ENCODE results near the gene ST8SIA6. TPM values are rescaled to one million over a fixed set of nuclear protein-coding genes. Genes with fewer than 3 reads are reported as not detected.

Gene ST8SIA6
- total RNA-seq, 1 experiment from 2014 or later: 0.39 TPM

GRCh38 chr10:17473228-17473950, 19.0 kb upstream of the ST8SIA6 start:
- H3K36me3 ChIP-seq: no peaks in the 10 kb centered on the region
- no peaks in the 10 kb centered on the region for H3K4me1 ChIP-seq (replicated peaks)
- H3K9me3 ChIP-seq (replicated peaks): no peaks in the 10 kb centered on the region
- H3K4me3 ChIP-seq: no peak overlapping the region
- H3K27me3 ChIP-seq (replicated peaks): no peaks in the 10 kb centered on the region
- no peak overlapping the region for H3K27ac ChIP-seq
- no peak for DNase-seq (ENCODE audit: low read depth in 1 of 2, low spot score in 2 of 2)

- Histone ChIP-seq H3K27ac (no peak overlapping the region), H3K4me3 (no peak overlapping the region), H3K36me3 (no peaks in the 10 kb centered on the region), H3K9me3 (replicated peaks) (no peaks in the 10 kb centered on the region), H3K27me3 (replicated peaks) (no peaks in the 10 kb centered on the region), H3K4me1 (replicated peaks) (no peaks in the 10 kb centered on the region)
- no peak for DNase-seq (ENCODE audit: low read depth in 1 of 2, low spot score in 2 of 2)
These were observed 18.3 kb upstream of the ST8SIA6 start for GRCh38 chr10:17472481-17473227.

GRCh38 chr10:17470246-17470645, 15.9 kb upstream of the ST8SIA6 start:
- Histone ChIP-seq H3K27me3 (replicated peaks) (no peaks in the 10 kb centered on the region), H3K4me1 (replicated peaks) (no peaks in the 10 kb centered on the region), H3K4me3 (no peak overlapping the region), H3K36me3 (no peaks in the 10 kb centered on the region), H3K9me3 (replicated peaks) (no peaks in the 10 kb centered on the region), H3K27ac (no peak overlapping the region)
- DNase-seq (ENCODE audit: low read depth in 1 of 2, low spot score in 2 of 2): no peak

- H3K27ac ChIP-seq: no peak overlapping the region
- no peak overlapping the region for H3K4me3 ChIP-seq
- DNase-seq (ENCODE audit: low read depth in 1 of 2, low spot score in 2 of 2): no peak
- no peaks in the 10 kb centered on the region for H3K9me3 ChIP-seq (replicated peaks)
- no peaks in the 10 kb centered on the region for H3K27me3 ChIP-seq (replicated peaks)
- H3K36me3 ChIP-seq: no peaks in the 10 kb centered on the region
- H3K4me1 ChIP-seq (replicated peaks): no peaks in the 10 kb centered on the region
These were observed 11.1 kb upstream of the ST8SIA6 start for GRCh38 chr10:17465328-17466125.

- H3K9me3 ChIP-seq (replicated peaks): no peaks in the 10 kb centered on the region
- H3K4me1 ChIP-seq (replicated peaks): no peaks in the 10 kb centered on the region
- no peak overlapping the region for H3K4me3 ChIP-seq
- no peaks in the 10 kb centered on the region for H3K27me3 ChIP-seq (replicated peaks)
- no peaks in the 10 kb centered on the region for H3K36me3 ChIP-seq
- DNase-seq (ENCODE audit: low read depth in 1 of 2, low spot score in 2 of 2): no peak
- no peak overlapping the region for H3K27ac ChIP-seq
These were observed 10.2 kb upstream of the ST8SIA6 start for GRCh38 chr10:17464545-17464944.

- no peak overlapping the region for H3K4me3 ChIP-seq
- H3K4me1 ChIP-seq (replicated peaks): no peaks in the 10 kb centered on the region
- H3K27me3 ChIP-seq (replicated peaks): no peaks in the 10 kb centered on the region
- H3K9me3 ChIP-seq (replicated peaks): no peaks in the 10 kb centered on the region; the same call in 1 of the 2 replicates
- no peaks in the 10 kb centered on the region for H3K36me3 ChIP-seq
- H3K27ac ChIP-seq: no peak overlapping the region
- no peak for DNase-seq (ENCODE audit: low read depth in 1 of 2, low spot score in 2 of 2)
These were observed 6.4 kb upstream of the ST8SIA6 start for GRCh38 chr10:17460756-17461155.

- no peak overlapping the region for H3K27ac ChIP-seq
- no peaks in the 10 kb centered on the region; the same call in 1 of the 2 replicates for H3K9me3 ChIP-seq (replicated peaks)
- no peaks in the 10 kb centered on the region for H3K36me3 ChIP-seq
- no peak for DNase-seq (ENCODE audit: low read depth in 1 of 2, low spot score in 2 of 2)
- peaks cover 17% of the 10 kb centered on the region for H3K4me1 ChIP-seq (replicated peaks)
- no peak overlapping the region for H3K4me3 ChIP-seq
- H3K27me3 ChIP-seq (replicated peaks): peaks cover 14% of the 10 kb centered on the region
These were observed 2.7 kb upstream of the ST8SIA6 start for GRCh38 chr10:17457083-17457482.

GRCh38 chr10:17456032-17456548, 1.7 kb upstream of the ST8SIA6 start:
- peaks cover 20% of the 10 kb centered on the region for H3K27me3 ChIP-seq (replicated peaks)
- no peak overlapping the region for H3K27ac ChIP-seq
- H3K9me3 ChIP-seq (replicated peaks): no peaks in the 10 kb centered on the region; the same call in 1 of the 2 replicates
- DNase-seq (ENCODE audit: low read depth in 1 of 2, low spot score in 2 of 2): no peak
- H3K4me3 ChIP-seq: no peak overlapping the region
- peaks cover 17% of the 10 kb centered on the region for H3K4me1 ChIP-seq (replicated peaks)
- no peaks in the 10 kb centered on the region for H3K36me3 ChIP-seq

- Histone ChIP-seq H3K9me3 (replicated peaks) (no peaks in the 10 kb centered on the region; the same call in 1 of the 2 replicates), H3K27ac (no peak overlapping the region), H3K36me3 (no peaks in the 10 kb centered on the region), H3K27me3 (replicated peaks) (peaks cover 20% of the 10 kb centered on the region), H3K4me1 (replicated peaks) (peaks cover 17% of the 10 kb centered on the region), H3K4me3 (no peak overlapping the region)
- no peak for DNase-seq (ENCODE audit: low read depth in 1 of 2, low spot score in 2 of 2)
These were observed 673 bp upstream of the ST8SIA6 start for GRCh38 chr10:17455015-17455520.

- DNase-seq (ENCODE audit: low read depth in 1 of 2, low spot score in 2 of 2): peak in 1 of 2 experiments; percentile 41
- Histone ChIP-seq H3K4me1 (replicated peaks) (peaks cover 17% of the 10 kb centered on the region), H3K27me3 (replicated peaks) (peaks cover 20% of the 10 kb centered on the region), H3K36me3 (no peaks in the 10 kb centered on the region), H3K27ac (no peak overlapping the region), H3K9me3 (replicated peaks) (peaks cover 7% of the 10 kb centered on the region; the same call in 1 of the 2 replicates), H3K4me3 (peak overlapping the region; percentile 52)
These were observed 863 bp downstream of the ST8SIA6 start for GRCh38 chr10:17453373-17454091.

GRCh38 chr10:17453035-17453372, 1.4 kb downstream of the ST8SIA6 start:
- H3K9me3 ChIP-seq (replicated peaks): peaks cover 11% of the 10 kb centered on the region
- peak overlapping the region; percentile 52; the same call in 1 of the 2 replicates for H3K4me3 ChIP-seq
- DNase-seq (ENCODE audit: low read depth in 1 of 2, low spot score in 2 of 2): no peak
- peaks cover 20% of the 10 kb centered on the region for H3K27me3 ChIP-seq (replicated peaks)
- no peak overlapping the region for H3K27ac ChIP-seq
- no peaks in the 10 kb centered on the region for H3K36me3 ChIP-seq
- H3K4me1 ChIP-seq (replicated peaks): peaks cover 17% of the 10 kb centered on the region

- Histone ChIP-seq H3K9me3 (replicated peaks) (peaks cover 11% of the 10 kb centered on the region), H3K4me3 (no peak overlapping the region), H3K4me1 (replicated peaks) (peaks cover 17% of the 10 kb centered on the region), H3K27me3 (replicated peaks) (peaks cover 20% of the 10 kb centered on the region), H3K27ac (no peak overlapping the region), H3K36me3 (no peaks in the 10 kb centered on the region)
- no peak for DNase-seq (ENCODE audit: low read depth in 1 of 2, low spot score in 2 of 2)
These were observed 2.1 kb downstream of the ST8SIA6 start for GRCh38 chr10:17452060-17452841.
